Testis (tissue), 2 donors: ENCODE measurements around the gene SMYD3.

ENCODE experiments used
- POLR2A ChIP-seq: fragments of 450-650 bp; IDR thresholded peaks from one replicate; pipeline ENCODE4 v1.6.1; 2017; ENCODE audit warnings: antibody characterized with exemption, mild to moderate bottlenecking, moderate library complexity
- TF ChIP-seq, protein P1 (sequence below), 3 experiments: fragments of 450-650 bp in 2 of 3; fragments of 200-600 bp in 1 of 3; sonication (generic) in 1 of 3; IDR thresholded peaks; one replicate each; pipeline ENCODE4 v1.5.1; 2016 to 2019; ENCODE audit warnings: antibody characterized with exemption in 3 of 3, mild to moderate bottlenecking in 2 of 3, moderate library complexity in 1 of 3

DNA sequence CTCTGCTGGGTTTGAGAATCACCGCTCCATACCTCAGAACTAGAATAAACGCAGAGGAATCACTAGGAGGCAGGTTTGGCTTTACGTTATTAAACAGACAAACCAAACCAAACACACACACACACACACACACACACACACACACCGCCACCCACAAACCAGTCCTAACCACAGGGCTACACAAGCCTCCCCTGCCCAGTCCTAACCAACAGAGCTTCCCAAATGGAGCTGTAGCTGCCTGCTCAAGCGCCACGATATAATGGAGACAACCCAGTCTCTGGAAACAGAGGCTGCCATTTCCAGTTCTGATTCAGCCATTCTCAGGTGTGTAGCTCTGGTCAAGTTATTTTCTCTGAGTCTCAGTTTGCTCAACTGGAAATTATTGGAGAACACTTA lies 519.1 kb downstream of the SMYD3 start:
- TF ChIP-seq, protein P1, sequence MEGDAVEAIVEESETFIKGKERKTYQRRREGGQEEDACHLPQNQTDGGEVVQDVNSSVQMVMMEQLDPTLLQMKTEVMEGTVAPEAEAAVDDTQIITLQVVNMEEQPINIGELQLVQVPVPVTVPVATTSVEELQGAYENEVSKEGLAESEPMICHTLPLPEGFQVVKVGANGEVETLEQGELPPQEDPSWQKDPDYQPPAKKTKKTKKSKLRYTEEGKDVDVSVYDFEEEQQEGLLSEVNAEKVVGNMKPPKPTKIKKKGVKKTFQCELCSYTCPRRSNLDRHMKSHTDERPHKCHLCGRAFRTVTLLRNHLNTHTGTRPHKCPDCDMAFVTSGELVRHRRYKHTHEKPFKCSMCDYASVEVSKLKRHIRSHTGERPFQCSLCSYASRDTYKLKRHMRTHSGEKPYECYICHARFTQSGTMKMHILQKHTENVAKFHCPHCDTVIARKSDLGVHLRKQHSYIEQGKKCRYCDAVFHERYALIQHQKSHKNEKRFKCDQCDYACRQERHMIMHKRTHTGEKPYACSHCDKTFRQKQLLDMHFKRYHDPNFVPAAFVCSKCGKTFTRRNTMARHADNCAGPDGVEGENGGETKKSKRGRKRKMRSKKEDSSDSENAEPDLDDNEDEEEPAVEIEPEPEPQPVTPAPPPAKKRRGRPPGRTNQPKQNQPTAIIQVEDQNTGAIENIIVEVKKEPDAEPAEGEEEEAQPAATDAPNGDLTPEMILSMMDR (IDR thresholded peaks at IDR 0.05): no peak
- no peak for TF ChIP-seq POLR2A
